GM21447 (cell line): ENCODE data around the gene PITPNB.
A peak's percentile ranks its signal among the peaks of the same experiment; 100 is the strongest.

Experiments used
- ATAC-seq: cut with Tn5 transposase; IDR thresholded peaks from one replicate; pipeline ENCODE4 v1.9.1; 2021; ENCODE audit not compliant: unreplicated experiment

PITPNB gene

GRCh38 chr22:27919222-27919941 lies at the start of gene PITPNB:
PITPNB (minus strand) TSS chr22:27919256; CDS start chr22:27919191, 65 bp downstream.
- ATAC-seq, result peak; percentile 65

- ATAC-seq, result no peak
Measured at GRCh38 chr22:27966168-27967064, 47.4 kb upstream of the PITPNB start.

GRCh38 chr22:27962268-27963044 lies 43.4 kb upstream of the PITPNB start:
- ATAC-seq, result no peak

- ATAC-seq, result no peak
Measured at GRCh38 chr22:27961680-27962079, 42.6 kb upstream of the PITPNB start.

- ATAC-seq, result no peak
Measured at GRCh38 chr22:27961182-27961581, 42.1 kb upstream of the PITPNB start.

GRCh38 chr22:27959335-27960090 lies 40.5 kb upstream of the PITPNB start:
- ATAC-seq, result no peak

GRCh38 chr22:27952779-27953178 lies 33.7 kb upstream of the PITPNB start:
- ATAC-seq, result no peak

- ATAC-seq, result no peak
Measured at GRCh38 chr22:27952091-27952490, 33.0 kb upstream of the PITPNB start.

- no peak for ATAC-seq
Measured at GRCh38 chr22:27949421-27949820, 30.4 kb upstream of the PITPNB start.

GRCh38 chr22:27948569-27948968 lies 29.5 kb upstream of the PITPNB start:
- no peak for ATAC-seq

GRCh38 chr22:27947448-27947847 lies 28.4 kb upstream of the PITPNB start:
- ATAC-seq, result no peak

- no peak for ATAC-seq
Measured at GRCh38 chr22:27941143-27941542, 22.1 kb upstream of the PITPNB start.

- no peak for ATAC-seq
Measured at GRCh38 chr22:27937453-27937852, 18.4 kb upstream of the PITPNB start.

- ATAC-seq, result no peak
Measured at GRCh38 chr22:27935897-27936296, 16.8 kb upstream of the PITPNB start.

GRCh38 chr22:27934069-27934468 lies 15.0 kb upstream of the PITPNB start:
- ATAC-seq, result no peak

GRCh38 chr22:27933186-27933983 lies 14.3 kb upstream of the PITPNB start:
- ATAC-seq, result no peak

GRCh38 chr22:27930331-27931060 lies 11.4 kb upstream of the PITPNB start:
- no peak for ATAC-seq

GRCh38 chr22:27927608-27928007 lies 8.6 kb upstream of the PITPNB start:
- no peak for ATAC-seq

- ATAC-seq, result no peak
Measured at GRCh38 chr22:27925331-27925730, 6.3 kb upstream of the PITPNB start.
